Stimulated activated CD8-positive, alpha-beta memory T cell treated with anti-CD3 and anti-CD28 coated beads, Interleukin-12 subunit alpha, Interleukin-12 subunit beta, amount 100 ng/mL, for 4 hours (primary cell): ENCODE results near the gene CLASP1.
"Not testable (repeated sequence)": the region's sequence is repeated elsewhere in the genome, so short reads cannot be mapped to it uniquely, and the experiment has no call there.

Source experiments
- DNase-seq: peaks from one replicate; pipeline ENCODE4 v3.0.0-alpha.2; 2020; ENCODE audit warnings: low read depth

CLASP1 gene

GRCh38 chr2:121617042-121617599 lies 32.1 kb downstream of the CLASP1 start:
- no peak for DNase-seq

- no peak for DNase-seq
These were observed 35.5 kb downstream of the CLASP1 start for GRCh38 chr2:121613774-121614173.

GRCh38 chr2:121613152-121613551 lies 36.1 kb downstream of the CLASP1 start:
- DNase-seq = no peak

- DNase-seq = no peak
These were observed 37.2 kb downstream of the CLASP1 start for GRCh38 chr2:121611730-121612705.

- DNase-seq = not testable (repeated sequence)
These were observed 38.1 kb downstream of the CLASP1 start for GRCh38 chr2:121611048-121611649.

GRCh38 chr2:121610487-121610874 lies 38.8 kb downstream of the CLASP1 start:
- not testable (repeated sequence) for DNase-seq

- no peak for DNase-seq
These were observed 40.3 kb downstream of the CLASP1 start for GRCh38 chr2:121608967-121609366.

DNA sequence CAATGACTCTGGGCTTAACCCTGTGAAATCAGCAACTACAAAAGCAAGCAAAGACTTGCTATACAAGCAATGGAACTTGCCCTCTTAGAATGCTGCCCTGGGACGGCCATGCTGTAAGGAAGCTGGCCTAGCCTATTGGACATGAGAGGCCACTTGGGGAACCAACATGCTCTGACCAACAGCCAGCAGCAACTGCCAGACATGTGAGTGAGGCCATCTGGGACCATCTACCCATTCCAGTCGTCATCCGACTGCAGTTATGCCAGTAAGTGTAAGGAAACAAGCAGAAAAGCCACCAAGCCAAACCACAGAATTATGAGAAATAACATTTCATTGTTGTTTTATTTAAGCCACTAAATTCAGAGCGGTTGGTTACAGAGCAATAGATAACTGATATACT lies 40.9 kb downstream of the CLASP1 start:
- DNase-seq = no peak

DNA sequence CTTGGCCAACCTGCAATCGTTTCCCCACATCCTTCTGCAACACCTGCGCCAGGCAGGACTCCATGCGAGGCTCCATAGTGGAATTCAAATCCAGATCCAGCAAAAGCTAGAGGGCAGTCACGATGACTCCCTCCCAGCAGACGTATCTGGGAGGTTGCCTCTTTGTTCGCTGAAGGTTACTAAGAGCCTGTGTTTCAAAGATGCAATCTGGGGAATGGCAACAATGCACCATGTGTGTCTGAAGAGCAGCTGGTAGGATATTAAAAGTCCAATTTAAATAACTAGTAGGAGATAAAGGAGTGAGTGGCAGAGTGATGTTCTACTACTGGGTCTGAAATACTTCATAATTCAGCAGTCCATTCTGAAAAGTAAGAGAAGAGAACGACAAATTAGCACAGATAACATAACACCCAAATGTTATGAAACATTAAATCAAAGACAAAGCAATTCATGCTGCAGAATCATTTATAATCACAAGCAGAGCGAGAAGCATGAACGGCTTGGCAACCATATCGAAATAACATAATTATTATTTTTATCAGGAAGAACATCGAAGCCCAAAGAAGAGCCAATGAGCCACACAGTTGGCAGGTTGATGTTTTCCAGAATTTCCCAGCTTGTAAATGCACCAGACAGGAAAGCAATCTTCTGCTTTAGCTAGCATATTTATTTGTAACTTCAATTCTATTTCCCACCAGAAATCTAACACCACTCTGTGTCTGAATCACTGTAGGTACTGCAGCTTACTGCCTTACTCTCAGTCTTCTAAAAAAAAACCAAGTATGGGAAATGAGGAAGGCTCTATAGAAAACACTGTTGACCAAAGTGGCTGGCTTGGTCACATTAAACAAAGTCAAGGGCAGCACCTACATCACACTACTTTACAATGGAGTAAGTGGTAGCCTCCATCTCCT lies 43.2 kb downstream of the CLASP1 start:
- DNase-seq = no peak

DNA sequence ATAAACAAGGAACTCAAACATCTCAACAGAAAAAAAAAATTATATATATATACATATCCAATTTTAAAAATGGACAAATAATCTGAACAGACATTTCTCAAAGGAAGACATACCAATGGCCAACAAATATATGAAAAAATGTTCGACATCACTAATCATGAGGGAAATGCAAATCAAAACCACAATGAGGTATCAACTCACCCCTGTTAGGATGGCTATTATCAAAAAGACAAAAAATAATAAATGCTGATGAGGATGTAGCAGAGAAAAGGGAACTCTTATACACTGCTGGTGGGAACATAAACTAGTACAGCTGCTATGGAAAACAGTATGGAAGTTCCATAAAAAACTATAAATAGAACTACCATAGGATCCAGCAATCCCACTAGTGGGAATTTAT lies 46.1 kb downstream of the CLASP1 start:
- no peak for DNase-seq

DNA sequence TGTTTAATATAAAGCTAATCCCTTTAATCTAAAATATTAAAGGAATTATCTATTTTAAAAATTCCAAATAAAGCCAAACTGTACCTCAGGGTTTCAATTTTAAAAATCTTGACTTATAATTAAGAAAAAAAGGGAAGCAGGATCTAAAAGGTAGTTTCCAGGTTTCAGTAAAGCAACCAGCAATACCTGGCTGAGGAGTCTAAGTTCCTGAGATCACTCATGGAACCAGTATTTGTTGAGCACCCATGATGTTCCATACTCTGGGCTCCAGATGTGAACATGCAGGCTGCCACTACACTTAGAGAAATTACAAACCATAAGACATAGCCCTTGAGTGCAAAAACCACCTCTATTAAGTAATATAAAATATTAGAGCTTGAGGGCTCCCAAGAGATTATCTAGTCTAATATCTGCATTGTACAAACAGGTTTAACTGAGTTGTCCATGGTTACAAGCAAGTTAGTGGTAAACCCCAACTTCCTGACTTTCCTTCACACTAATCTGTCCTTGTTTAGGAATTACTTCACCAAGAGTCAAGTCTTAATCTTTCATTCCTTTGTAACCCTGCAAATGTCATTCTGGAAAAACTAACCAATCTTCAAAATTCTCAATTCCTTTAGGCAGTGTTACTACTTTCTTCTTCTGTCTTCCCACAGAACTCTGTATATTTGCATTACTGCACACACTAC lies 49.2 kb downstream of the CLASP1 start:
- no peak for DNase-seq

DNA sequence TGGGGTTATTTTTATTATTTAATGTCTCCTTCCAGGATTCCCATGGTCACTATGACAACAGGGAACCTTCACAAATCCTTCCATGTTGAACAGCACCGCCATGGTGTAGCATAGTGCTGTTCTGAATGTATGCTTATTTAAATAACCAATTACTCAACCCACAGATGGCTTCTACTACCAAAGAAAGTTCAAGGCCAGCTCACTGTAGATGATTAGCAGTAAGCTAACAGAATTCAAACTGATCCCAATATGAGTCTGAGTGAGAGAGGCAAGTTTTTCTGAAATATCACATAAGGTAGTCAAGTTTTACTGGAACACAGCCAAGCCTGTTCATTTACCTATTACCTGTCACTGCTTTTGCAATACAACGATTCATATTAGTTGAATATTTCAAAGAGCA lies 51.2 kb downstream of the CLASP1 start:
- no peak for DNase-seq

DNA sequence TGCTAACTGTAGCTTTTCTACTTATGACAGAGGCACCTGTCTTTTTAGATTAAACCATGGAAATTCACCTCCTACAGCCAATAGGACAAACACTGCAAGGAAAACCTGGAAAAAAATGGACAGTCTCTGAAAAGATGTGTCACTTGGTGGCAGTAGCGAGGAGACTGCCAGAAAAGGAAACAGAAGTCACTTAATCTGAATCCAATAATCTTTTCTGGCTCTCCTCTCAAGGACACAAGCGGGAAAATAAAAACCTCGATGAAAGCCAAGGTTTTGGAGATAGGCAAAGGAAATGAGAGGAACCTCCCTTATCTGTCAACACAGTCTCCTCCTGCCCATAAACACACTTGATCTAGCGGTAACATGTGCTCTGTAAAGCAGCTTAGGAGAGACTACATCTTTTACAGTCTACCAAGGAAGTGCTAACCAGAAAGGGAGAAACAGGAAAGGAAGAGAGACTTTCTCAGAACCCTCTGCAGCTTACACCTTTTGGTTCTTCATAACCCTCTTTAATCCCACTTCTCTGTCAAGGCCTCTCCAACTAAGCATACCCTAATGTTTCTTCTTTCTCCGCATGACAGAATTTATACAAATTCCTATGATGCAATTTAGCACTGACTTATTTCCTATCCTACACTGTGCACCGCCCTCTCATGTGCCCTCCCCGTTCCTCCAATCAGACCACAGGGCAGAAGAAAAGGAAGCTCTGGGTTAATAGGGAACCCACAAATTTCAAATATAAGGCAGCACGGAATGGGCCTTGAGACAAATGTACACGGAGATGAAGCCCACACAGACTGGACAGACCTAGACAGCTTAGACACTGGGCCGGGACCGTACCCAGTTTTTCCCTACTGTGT lies 52.8 kb downstream of the CLASP1 start:
- DNase-seq = no peak

GRCh38 chr2:121595012-121595891 lies 54.0 kb downstream of the CLASP1 start:
- DNase-seq = no peak

DNA sequence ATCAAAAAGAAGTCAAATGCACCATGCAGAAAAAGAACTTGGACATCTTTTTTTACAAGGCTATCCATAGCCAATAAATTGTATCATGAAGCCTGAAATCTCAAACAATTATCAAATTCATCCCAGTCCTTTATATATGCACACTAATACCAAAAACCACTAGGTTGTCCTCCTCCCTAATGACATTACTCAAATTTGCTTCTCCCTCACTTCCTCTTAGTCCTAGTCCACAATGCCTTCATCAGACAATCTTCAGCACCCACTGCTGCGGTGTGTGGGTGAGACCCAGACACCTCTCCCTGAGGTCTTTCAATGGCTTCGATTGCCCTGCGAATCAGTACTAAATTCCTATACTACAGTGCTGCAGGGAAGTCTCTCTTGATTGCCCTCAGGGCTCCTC lies 58.1 kb downstream of the CLASP1 start:
- DNase-seq = no peak

DNA sequence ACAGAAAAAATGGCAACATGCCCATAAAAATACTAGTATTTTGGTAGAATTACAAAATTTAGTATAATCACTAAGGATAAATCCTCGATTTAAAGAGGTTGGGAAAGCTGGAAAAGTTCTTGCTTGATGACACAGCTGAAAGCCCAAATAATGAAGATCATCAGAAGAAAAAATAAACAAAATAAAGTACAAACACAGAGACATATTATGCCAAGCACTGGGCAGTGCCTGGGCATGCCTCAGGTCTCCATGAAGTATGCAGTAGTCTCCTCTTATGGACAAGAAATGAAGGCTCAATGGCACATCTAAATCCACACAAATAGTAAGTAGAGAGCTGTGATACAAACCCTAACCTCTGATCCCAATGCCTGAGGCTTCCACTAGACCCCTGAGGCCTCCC lies 60.9 kb downstream of the CLASP1 start:
- DNase-seq = no peak

GRCh38 chr2:121587131-121587530 lies 62.1 kb downstream of the CLASP1 start:
- DNase-seq = no peak

DNA sequence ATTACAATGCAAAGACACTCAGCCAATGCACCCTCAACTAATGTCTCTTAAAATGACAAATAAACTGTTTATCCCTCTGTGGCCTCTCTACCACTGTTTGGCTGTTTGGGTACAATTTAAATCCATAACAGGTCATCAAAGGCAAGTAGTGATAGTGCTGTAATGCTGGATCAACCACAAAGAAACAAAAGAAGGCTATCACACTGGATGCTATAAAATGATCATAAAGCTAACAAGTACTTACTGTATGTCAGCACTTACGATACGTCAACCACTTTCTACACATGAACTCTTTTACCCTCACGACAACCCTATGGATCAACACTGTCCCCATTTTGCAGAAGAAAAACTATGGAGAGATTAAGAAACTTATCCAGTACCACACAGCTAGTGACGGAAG lies 64.5 kb downstream of the CLASP1 start:
- DNase-seq = no peak

GRCh38 chr2:121583555-121583954 lies 65.7 kb downstream of the CLASP1 start:
- DNase-seq = no peak
